ENCODE measurements around the gene ZNF628. TPM values are rescaled to one million over a fixed set of nuclear protein-coding genes. Genes with fewer than 3 reads are reported as not detected.

ZNF628 gene
- total RNA-seq, 1 donor from 2014 or later: 19.0 TPM

GRCh38 chr19:55488986-55489710, 12.7 kb downstream of the ZNF628 start:
- H3K27ac Mint-ChIP-seq: no peak overlapping the region
- DNase-seq (ENCODE audit: low spot score in 2 of 2, unreplicated experiment in 2 of 2): no peak
- H3K4me1 Mint-ChIP-seq: peaks cover 24% of the 10 kb centered on the region
- H3K9me3 Mint-ChIP-seq: no peaks in the 10 kb centered on the region
- H3K27me3 Mint-ChIP-seq (ENCODE audit: low read depth): no peaks in the 10 kb centered on the region
- no peaks in the 10 kb centered on the region for H3K36me3 Mint-ChIP-seq
- TF ChIP-seq CTCF (IDR thresholded peaks at IDR 0.05; ENCODE audit: unreplicated experiment): no peak
- H3K4me3 Mint-ChIP-seq: no peak overlapping the region

- no peak overlapping the region for H3K4me3 Mint-ChIP-seq
- H3K9me3 Mint-ChIP-seq: no peaks in the 10 kb centered on the region
Measured at GRCh38 chr19:55489711-55490477, 13.5 kb downstream of the ZNF628 start.

DNA sequence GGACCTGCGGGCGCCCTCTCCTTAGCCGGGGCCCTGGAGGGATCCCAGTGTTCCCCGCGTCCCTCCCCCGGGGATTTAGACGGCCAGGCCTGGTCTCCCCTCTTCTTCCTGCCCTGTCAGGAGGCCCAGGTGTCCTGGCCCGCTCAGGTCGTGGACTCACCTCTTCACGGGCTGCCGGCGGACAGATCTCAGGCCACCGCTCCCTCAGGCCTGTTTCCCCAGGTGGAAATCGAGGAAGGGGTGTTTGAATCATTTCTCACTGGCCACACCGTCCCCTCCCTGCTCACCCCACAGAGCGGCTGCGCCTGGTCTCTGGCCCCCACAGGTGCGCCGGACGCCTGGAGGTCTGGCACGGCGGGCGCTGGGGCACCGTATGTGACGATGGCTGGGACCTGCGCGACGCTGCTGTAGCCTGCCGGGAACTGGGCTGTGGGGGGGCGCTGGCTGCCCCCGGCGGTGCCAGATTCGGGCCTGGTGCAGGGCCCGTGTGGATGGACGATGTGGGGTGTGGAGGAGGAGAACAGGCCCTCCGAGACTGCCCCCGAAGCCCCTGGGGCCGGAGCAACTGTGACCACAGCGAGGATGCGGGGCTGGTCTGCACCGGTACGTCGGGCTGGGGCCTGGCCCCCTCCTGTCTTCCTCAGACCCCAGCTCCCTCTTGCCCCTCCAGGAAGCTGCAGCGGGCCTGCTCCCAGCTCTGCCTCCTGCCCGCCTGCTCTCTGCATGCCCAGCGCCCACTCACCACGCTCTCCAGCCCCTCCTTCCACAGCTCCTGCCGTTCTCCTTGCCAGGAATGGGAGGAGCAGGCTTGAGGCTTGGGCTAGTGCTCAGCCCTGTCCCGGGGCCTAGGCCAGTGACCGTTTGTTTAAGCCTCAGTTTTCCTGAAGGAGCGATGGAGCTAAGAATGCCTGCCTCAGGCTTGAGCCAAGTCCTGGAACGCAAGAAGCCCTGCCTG, 14.3 kb downstream of the ZNF628 start:
- H3K4me3 Mint-ChIP-seq: no peak overlapping the region
- no peak overlapping the region for H3K27ac Mint-ChIP-seq
- H3K36me3 Mint-ChIP-seq: no peaks in the 10 kb centered on the region
- H3K27me3 Mint-ChIP-seq (ENCODE audit: low read depth): no peaks in the 10 kb centered on the region
- no peaks in the 10 kb centered on the region for H3K9me3 Mint-ChIP-seq
- DNase-seq (ENCODE audit: low spot score in 2 of 2, unreplicated experiment in 2 of 2): no peak
- no peak for TF ChIP-seq CTCF (IDR thresholded peaks at IDR 0.05; ENCODE audit: unreplicated experiment)
- H3K4me1 Mint-ChIP-seq: peaks cover 21% of the 10 kb centered on the region

More at GRCh38 chr19:55489711-55490477, 13.5 kb downstream of the ZNF628 start:
- no peak for TF ChIP-seq CTCF (IDR thresholded peaks at IDR 0.05; ENCODE audit: unreplicated experiment)
- H3K4me1 Mint-ChIP-seq: peaks cover 24% of the 10 kb centered on the region
- H3K36me3 Mint-ChIP-seq: no peaks in the 10 kb centered on the region
- H3K27ac Mint-ChIP-seq: no peak overlapping the region
- no peaks in the 10 kb centered on the region for H3K27me3 Mint-ChIP-seq (ENCODE audit: low read depth)
- DNase-seq (ENCODE audit: low spot score in 2 of 2, unreplicated experiment in 2 of 2): no peak

- Mint-ChIP-seq H3K9me3 (no peaks in the 10 kb centered on the region), H3K27ac (peak overlapping the region; percentile 44), H3K4me1 (peaks cover 21% of the 10 kb centered on the region), H3K36me3 (no peaks in the 10 kb centered on the region), H3K27me3 (ENCODE audit: low read depth) (no peaks in the 10 kb centered on the region), H3K4me3 (no peak overlapping the region)
- no peak for DNase-seq (ENCODE audit: low spot score in 2 of 2, unreplicated experiment in 2 of 2)
- TF ChIP-seq CTCF (IDR thresholded peaks at IDR 0.05; ENCODE audit: unreplicated experiment): no peak
Measured at GRCh38 chr19:55491546-55492360, 15.3 kb downstream of the ZNF628 start.
